GM19463 (cell line): ENCODE results near the gene RCSD1.
A peak's percentile ranks its signal among the peaks of the same experiment; 100 is the strongest.

Experiments used
- ATAC-seq: cut with Tn5 transposase; IDR thresholded peaks from one replicate; pipeline ENCODE4 v1.9.1; 2021; ENCODE audit warnings: mild to moderate bottlenecking, moderate library complexity; ENCODE audit not compliant: unreplicated experiment

RCSD1 gene

DNA sequence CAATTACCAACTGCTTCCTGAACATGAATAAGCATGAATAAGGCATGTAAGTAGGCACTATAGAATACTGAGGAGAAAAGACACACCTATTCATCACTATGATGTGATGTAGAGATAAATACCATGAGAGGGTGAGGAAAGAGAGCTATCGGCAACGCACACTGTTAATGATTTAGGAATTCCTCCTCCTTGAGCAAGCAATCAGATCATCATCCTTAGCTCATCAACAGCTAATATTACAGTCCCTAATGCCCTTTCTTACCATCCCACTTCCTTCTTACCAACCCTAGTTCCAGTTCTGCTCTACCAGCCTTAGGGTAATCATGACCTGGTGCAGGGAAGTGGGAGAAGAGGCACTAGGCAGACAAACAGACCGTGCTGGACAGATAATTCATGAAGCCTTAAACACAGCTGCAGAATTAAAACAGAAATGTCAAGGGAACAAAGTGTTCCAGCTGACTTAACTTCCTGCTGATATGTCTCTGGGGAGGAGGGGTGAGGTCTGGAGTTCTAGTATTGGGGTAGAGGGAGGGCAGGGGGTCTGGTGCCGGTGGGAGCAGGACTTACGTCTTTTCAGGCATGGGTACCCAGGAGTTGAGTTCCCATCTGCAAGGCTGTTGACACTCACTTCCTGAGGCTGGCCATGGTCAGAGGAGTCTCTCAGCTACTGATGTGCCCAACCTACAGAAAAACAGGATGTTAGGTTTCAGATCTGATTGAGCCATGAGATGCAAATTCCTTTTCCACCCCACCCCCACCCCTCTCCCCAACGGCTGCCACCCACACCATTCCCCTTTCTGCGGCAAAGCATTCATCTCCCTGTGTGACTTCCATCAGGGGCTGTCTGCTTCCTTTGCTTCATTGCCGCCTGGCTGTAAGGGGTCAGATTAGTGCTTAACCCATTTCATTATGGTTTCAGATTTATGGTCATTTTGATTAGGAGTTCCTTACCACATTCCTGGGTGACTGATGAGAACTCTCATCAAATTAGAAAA is 12.6 kb upstream of the RCSD1 start:
- ATAC-seq, result peak; percentile 76

- ATAC-seq, result no peak
Observed at GRCh38 chr1:167618366-167618765, 11.7 kb upstream of the RCSD1 start.

GRCh38 chr1:167618789-167619188 is 11.2 kb upstream of the RCSD1 start:
- no peak for ATAC-seq

GRCh38 chr1:167620002-167620401 is 10.0 kb upstream of the RCSD1 start:
- ATAC-seq, result no peak

DNA sequence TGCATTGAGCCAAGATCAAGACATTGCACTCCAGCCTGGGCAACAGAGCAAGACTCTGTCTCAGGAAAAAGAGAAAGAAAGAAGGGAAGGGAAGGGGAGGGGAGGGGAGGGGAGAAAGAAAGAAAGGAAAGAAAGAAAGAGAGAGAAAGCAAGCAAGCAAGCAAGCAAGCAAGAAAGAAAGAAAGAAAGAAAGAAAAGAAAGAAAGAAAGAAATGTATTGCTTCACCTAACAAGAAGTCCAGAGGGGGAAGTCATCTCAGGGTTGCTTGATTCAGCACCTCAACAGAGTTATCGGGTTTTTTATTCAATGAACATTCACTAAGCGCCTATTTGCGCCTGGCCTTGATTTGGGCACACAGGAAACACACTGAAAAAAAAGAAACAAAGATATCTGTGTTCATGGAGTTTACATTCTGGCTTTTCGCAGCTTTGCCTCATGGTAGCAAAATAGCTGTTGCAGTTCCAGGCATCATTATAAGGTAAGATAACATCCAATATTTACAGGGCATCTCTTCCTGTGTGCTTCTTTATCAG is 8.2 kb upstream of the RCSD1 start:
- ATAC-seq, result no peak

DNA sequence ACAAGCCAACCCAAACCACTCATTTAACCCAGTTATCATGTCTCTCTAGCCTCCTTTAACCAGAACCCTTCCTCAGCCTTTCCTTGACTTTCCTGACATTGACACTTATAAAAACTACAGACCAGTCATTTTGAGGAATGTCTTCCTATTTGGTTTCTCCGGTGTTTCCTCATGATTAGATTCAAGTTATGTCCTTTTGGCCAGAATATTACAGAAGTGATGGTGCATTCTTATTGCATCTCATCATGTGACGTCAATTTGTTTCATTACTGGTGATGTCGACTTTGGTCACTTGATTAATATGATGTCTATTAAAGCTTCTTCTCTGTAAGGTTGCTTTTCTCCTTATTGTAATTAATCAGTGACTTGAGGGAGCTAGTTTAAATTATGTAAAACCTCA is 6.1 kb upstream of the RCSD1 start:
- no peak for ATAC-seq

GRCh38 chr1:167625040-167625823 is 4.8 kb upstream of the RCSD1 start:
- ATAC-seq, result no peak

GRCh38 chr1:167627615-167627864 is 2.5 kb upstream of the RCSD1 start:
- no peak for ATAC-seq

GRCh38 chr1:167627865-167628641 is 2.0 kb upstream of the RCSD1 start:
- peak; percentile 58 for ATAC-seq

GRCh38 chr1:167628741-167629515 is 1.1 kb upstream of the RCSD1 start:
- ATAC-seq, result no peak

- no peak for ATAC-seq
Observed at GRCh38 chr1:167630568-167631385, 745 bp downstream of the RCSD1 start.

GRCh38 chr1:167631386-167631935 is 1.4 kb downstream of the RCSD1 start:
- ATAC-seq, result no peak

DNA sequence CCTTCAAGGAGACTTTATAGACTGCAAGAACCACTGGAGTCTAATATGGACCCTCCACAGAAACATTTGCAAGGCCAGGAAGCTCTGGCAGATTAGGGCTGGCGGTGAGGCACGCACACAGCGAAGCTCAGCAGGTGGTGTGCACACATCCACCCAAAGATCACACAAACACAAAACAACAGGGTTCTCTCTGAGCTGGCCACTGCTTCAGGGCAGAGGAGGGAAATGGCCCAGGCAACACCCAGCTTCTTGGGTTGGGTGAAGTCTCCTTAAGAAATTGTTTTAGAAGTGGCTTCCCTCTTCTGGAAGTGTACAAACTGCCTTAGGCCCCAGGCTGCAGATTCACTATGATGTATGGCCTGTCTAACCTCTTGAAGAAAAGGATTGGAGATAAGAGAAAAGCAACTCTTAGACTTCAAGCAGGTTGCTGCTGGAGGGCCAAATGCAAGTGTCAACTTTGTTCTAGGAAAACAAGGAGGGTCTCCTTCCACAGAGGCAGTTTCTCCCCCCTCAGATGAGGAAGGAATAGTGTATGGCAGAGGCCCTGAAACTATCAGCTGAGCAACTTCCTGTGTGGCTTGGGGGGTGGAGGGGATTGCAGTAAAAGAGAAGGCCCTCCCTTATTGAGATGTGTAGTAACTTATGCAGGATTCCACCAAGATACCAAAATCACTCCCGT is 2.0 kb downstream of the RCSD1 start:
- ATAC-seq, result no peak

DNA sequence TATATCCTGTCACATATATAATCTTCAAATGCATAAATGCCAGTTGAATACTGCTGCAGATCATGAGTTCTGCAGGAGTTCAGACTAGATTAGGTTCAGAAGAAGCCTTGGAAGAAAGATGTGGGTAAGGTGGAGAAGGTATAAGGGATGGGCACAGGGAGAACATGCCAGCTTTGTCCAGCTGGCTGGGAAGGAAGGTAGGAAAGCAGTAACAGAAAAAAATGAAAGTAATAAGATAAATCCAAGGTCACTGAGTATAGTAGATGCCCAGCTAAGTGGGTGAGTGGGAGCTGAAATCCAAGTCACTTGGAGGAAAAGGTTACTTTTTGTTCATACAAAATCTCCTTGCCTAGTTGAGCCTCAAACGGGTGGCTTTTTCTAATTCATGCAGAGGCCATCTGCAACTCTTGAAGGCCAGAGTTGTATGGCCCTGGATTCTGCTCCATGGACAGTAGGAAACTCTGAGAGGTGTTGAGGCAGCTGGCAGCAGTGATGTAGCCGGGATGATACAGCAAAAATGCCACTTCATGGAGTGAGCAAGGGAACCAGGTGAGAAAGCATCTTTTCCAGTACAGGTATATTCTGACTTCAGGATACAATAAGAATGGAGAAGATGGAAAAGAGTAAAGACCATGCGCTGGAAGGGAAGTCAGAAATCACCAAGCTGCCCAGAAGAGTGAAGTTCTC is 3.4 kb downstream of the RCSD1 start:
- ATAC-seq, result no peak

DNA sequence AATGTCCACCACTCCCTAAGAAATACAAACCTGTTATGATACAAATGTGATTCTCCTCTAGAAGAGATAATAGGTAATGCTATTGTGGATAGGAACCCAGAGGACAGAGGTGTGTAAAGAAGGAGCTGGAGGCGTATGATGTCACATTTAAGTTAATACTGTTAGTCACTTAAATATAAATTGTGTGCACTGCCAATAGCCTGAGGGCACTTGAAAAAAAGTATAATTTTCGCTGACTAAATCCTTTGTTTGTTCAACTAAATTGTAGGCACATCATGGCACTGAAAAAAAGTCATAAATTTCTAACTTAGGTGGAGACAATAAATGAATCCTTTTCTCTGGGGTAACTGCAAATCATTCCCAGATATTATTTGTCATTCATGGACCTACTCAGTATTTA is 4.4 kb downstream of the RCSD1 start:
- no peak for ATAC-seq

DNA sequence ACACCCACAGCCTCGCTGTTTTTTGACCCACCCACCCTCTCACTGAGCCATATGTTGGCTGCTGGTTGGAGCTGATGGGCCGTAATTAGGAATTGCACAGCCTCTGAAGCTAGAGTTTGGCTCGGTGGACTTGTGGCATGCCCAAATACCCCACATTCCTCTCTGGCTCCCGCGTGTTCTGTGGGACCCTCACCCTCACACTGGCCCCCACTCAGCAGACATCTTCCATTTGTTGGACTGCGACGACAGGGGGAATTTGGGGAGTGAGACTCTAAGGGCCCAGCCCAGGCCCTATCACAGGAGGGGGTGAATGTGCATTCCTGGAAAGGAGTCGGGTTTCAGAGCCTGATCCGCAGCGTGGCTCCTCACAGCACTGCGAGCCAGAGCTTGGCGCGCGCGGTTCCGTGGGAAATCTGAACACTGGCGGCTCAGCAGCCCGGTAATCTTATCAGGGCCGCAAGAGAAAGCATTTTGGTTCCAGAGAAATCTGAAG is 5.2 kb downstream of the RCSD1 start:
- ATAC-seq, result no peak

GRCh38 chr1:167635941-167636340 is 5.9 kb downstream of the RCSD1 start:
- ATAC-seq, result no peak

DNA sequence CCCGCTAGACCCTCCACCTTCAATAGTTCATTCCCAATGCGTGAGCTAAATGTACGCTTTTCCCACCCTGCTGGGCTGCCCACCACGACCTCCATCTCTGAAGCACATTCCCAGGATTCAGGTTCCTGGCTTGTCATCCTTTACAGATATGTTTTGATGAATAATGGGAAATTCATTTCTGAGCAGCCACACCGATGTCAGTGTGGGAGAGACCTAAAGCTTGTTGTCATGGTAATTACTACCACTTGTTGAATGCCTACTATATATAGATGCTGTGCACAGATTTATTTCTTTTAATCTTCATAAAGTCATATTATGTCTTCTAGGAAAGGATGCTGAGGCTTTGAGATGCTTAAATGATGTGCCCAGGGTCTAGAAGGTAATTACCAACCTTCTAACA is 8.0 kb downstream of the RCSD1 start:
- ATAC-seq, result no peak
